Hepatocyte (in vitro differentiated cells): ENCODE results near the gene SHF.

Experiments used
- CTCF ChIP-seq: fragments of 200-600 bp; sonication (generic); IDR thresholded peaks from 2 replicates; pipeline ENCODE4 v1.5.1; 2016; ENCODE audit warnings: antibody characterized with exemption, mild to moderate bottlenecking; ENCODE audit not compliant: poor library complexity
- EZH2 ChIP-seq: fragments of 200-600 bp; sonication (generic); IDR thresholded peaks from 2 replicates; pipeline ENCODE4 v1.6.1; 2016; ENCODE audit warnings: antibody characterized with exemption, mild to moderate bottlenecking, borderline replicate concordance
- EZH2phosphoT487 ChIP-seq: fragments of 200-600 bp; sonication (generic); IDR thresholded peaks from one replicate; pipeline ENCODE4 v1.6.1; 2018; ENCODE audit warnings: antibody characterized with exemption, mild to moderate bottlenecking, low read depth, moderate library complexity; ENCODE audit not compliant: unreplicated experiment, severe bottlenecking

- no peak for TF ChIP-seq EZH2
- TF ChIP-seq CTCF, result no peak
- TF ChIP-seq EZH2phosphoT487, result no peak
Measured at GRCh38 chr15:45221053-45221599, 33.4 kb upstream of the SHF start.
